LHCN-M2 (cell line): ENCODE data around the gene GALNT3. TPM values are rescaled to one million over a fixed set of nuclear protein-coding genes. Genes with fewer than 3 reads are reported as not detected.
A peak's percentile ranks its signal among the peaks of the same experiment; 100 is the strongest.

Experiments used
- DNase-seq: peaks from one replicate; pipeline ENCODE4 v3.0.0-alpha.2; 2012; ENCODE audit warnings: low read depth
- total RNA-seq: library from RNA; depleted of rRNA; stranded (reverse); fragments of >200 nt; gene quantifications from 2 replicates; pipeline ENCODE4 v1.2.3, GENCODE V29; 2014

Gene GALNT3
- total RNA-seq, 1 experiment from 2014 or later, result 2.6 TPM

GRCh38 chr2:165796129-165796528, 2.1 kb upstream of the GALNT3 start:
- DNase-seq, result no peak

GRCh38 chr2:165795011-165795410, 964 bp upstream of the GALNT3 start:
- peak; percentile 17 for DNase-seq

GRCh38 chr2:165794536-165794928, 485 bp upstream of the GALNT3 start:
- DNase-seq, result peak; percentile 46

GRCh38 chr2:165793161-165793778, 777 bp downstream of the GALNT3 start:
- DNase-seq, result no peak

- DNase-seq, result no peak
Measured at GRCh38 chr2:165792104-165792454, 2.0 kb downstream of the GALNT3 start.

GRCh38 chr2:165791421-165792103, 2.5 kb downstream of the GALNT3 start:
- DNase-seq, result peak; percentile 58

GRCh38 chr2:165790466-165790865, 3.6 kb downstream of the GALNT3 start:
- DNase-seq, result no peak

- DNase-seq, result no peak
Measured at GRCh38 chr2:165787334-165787733, 6.7 kb downstream of the GALNT3 start.

- DNase-seq, result no peak
Measured at GRCh38 chr2:165779706-165780105, 14.3 kb downstream of the GALNT3 start.

GRCh38 chr2:165778653-165779451, 15.2 kb downstream of the GALNT3 start:
- DNase-seq, result no peak

GRCh38 chr2:165778187-165778556, 15.9 kb downstream of the GALNT3 start:
- no peak for DNase-seq

GRCh38 chr2:165777522-165778186, 16.4 kb downstream of the GALNT3 start:
- DNase-seq, result no peak

GRCh38 chr2:165776796-165777195, 17.3 kb downstream of the GALNT3 start:
- no peak for DNase-seq

GRCh38 chr2:165776013-165776412, 18.0 kb downstream of the GALNT3 start:
- no peak for DNase-seq

- no peak for DNase-seq
Measured at GRCh38 chr2:165773684-165774083, 20.4 kb downstream of the GALNT3 start.

- DNase-seq, result no peak
Measured at GRCh38 chr2:165772183-165772582, 21.9 kb downstream of the GALNT3 start.

GRCh38 chr2:165766326-165766927, 27.6 kb downstream of the GALNT3 start:
- no peak for DNase-seq

- no peak for DNase-seq
Measured at GRCh38 chr2:165762723-165763122, 31.3 kb downstream of the GALNT3 start.

- no peak for DNase-seq
Measured at GRCh38 chr2:165757906-165758675, 36.0 kb downstream of the GALNT3 start.

GRCh38 chr2:165746501-165746900, 47.5 kb downstream of the GALNT3 start:
- DNase-seq, result no peak

GRCh38 chr2:165745916-165746315, 48.1 kb downstream of the GALNT3 start:
- peak; percentile 46 for DNase-seq
